GM12875 (cell line): ENCODE measurements around the gene RNF167.
A peak's percentile ranks its signal among the peaks of the same experiment; 100 is the strongest.

ENCODE experiments used
- H3K4me3 ChIP-seq: one replicate; pipeline ENCODE4 v1.5.1; 2011; ENCODE audit warnings: low read depth, low read length, control low read depth
- CTCF ChIP-seq: IDR thresholded peaks from 2 replicates; pipeline ENCODE4 v1.5.1; 2011; ENCODE audit warnings: low read depth, mild to moderate bottlenecking, control low read depth, inconsistent platforms, low read length, moderate library complexity, borderline replicate concordance; ENCODE audit not compliant: insufficient read depth

The RNF167 gene

GRCh38 chr17:4950746-4951204 is 10.7 kb downstream of the RNF167 start, which contains the start of gene ENO3:
Gene ENO3, plus strand, starts transcription at chr17:4951119. Its CDS starts 711 bp downstream, at chr17:4951830.
- no peak for TF ChIP-seq CTCF
- peak within 1 kb of the TSS; percentile 99 for H3K4me3 ChIP-seq

- no peak overlapping the region for H3K4me3 ChIP-seq
- no peak for TF ChIP-seq CTCF
Observed at GRCh38 chr17:4951486-4951885, 11.4 kb downstream of the RNF167 start.

GRCh38 chr17:4953451-4953961 is 13.4 kb downstream of the RNF167 start:
- TF ChIP-seq CTCF: no peak
- no peak overlapping the region for H3K4me3 ChIP-seq

GRCh38 chr17:4955091-4955490 is 15.0 kb downstream of the RNF167 start:
- H3K4me3 ChIP-seq: no peak overlapping the region
- no peak for TF ChIP-seq CTCF

- peak; percentile 61 for TF ChIP-seq CTCF
Observed at GRCh38 chr17:4956493-4957061, 16.5 kb downstream of the RNF167 start.

GRCh38 chr17:4958102-4958501 is 18.0 kb downstream of the RNF167 start:
- H3K4me3 ChIP-seq: no peak overlapping the region
- no peak for TF ChIP-seq CTCF

More at GRCh38 chr17:4956493-4957061, 16.5 kb downstream of the RNF167 start:
- no peak overlapping the region for H3K4me3 ChIP-seq
